Duodenal mucosa (tissue), 2 donors: ENCODE measurements around the gene MVB12B.

ENCODE experiments used
- H3K27ac ChIP-seq: one replicate; pipeline ENCODE4 v1.7.0; 2013; ENCODE audit warnings: low read depth, low read length
- H3K27me3 ChIP-seq, 2 donors: one replicate each; pipeline ENCODE4 v1.7.0; 2013; ENCODE audit warnings: low read length in 2 of 2, control low read depth in 1 of 2; ENCODE audit not compliant: insufficient read depth in 2 of 2, control insufficient read depth in 1 of 2
- H3K36me3 ChIP-seq, 2 donors: one replicate each; pipeline ENCODE4 v1.7.0; 2013; ENCODE audit warnings: low read length in 2 of 2, control low read depth in 1 of 2; ENCODE audit not compliant: insufficient read depth in 2 of 2, control insufficient read depth in 1 of 2
- H3K4me1 ChIP-seq, 2 donors: one replicate each; pipeline ENCODE4 v1.7.0; 2013; ENCODE audit warnings: low read length in 2 of 2, control low read depth in 1 of 2; ENCODE audit not compliant: insufficient read depth in 2 of 2, control insufficient read depth in 1 of 2
- H3K4me3 ChIP-seq, 2 donors: one replicate each; pipeline ENCODE4 v1.7.0; 2013; ENCODE audit warnings: low read length in 2 of 2, low read depth in 1 of 2
- H3K9ac ChIP-seq, 2 donors: one replicate each; pipeline ENCODE4 v1.7.0; 2013; ENCODE audit warnings: low read length in 2 of 2, low read depth in 1 of 2
- H3K9me3 ChIP-seq, 2 donors: one replicate each; pipeline ENCODE4 v1.7.0; 2013; ENCODE audit warnings: low read length in 2 of 2, control low read depth in 1 of 2; ENCODE audit not compliant: control insufficient read depth in 1 of 2

MVB12B gene

DNA sequence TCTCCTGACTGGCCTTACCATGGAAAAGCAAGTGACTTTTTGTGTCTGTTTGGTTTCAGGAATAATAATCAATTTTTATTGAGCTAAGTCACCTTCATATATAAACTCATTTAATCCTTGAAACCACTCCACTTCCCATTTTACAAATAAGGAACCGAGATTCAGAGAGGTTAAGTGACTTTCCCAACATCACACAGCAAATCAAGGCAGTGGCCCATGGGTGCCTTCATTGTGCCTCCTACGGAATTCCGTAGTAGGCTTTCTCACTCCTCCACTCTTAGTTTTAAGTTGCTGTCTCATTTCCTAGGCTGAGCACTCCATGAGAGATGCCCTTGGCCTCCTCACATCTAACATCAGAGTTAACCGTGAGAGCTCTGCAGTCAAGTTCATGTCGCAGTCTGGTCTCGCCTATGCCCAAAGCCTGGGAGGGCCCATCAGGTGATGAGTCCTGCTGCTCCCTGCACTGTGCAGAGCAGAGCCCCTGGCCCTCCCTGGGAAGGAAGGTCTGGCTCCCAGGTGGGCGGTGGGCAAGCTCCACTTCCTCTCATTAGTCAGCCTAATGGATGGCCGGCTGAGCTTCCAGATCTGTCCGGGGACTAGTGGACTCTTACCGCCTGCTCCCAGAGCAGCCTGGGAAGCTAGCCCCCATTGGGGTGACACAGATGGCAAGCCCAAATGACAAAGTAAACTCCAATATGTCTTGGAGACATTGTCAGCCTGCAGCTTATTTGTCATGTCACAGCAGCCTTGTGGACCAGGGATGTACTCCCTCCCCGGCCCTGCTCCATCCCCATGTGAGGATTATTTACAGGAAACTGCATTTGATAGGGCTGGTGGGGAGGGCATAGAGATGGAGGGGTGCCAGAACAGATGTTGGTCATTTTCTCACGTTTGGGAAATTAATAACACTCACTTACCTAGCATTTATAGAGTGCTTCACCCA is 123.4 kb downstream of the MVB12B start:
- no peak overlapping the region for H3K27ac ChIP-seq
- H3K27me3 ChIP-seq, result no peaks in the 10 kb centered on the region
- H3K9me3 ChIP-seq, result no peaks in the 10 kb centered on the region
- no peaks in the 10 kb centered on the region for H3K4me1 ChIP-seq
- peaks cover 0 to 5% of the 10 kb centered on the region in 2 donors for H3K36me3 ChIP-seq
- no peak overlapping the region for H3K9ac ChIP-seq
- H3K4me3 ChIP-seq, result no peak overlapping the region

GRCh38 chr9:126450668-126451205 is 124.1 kb downstream of the MVB12B start:
- Histone ChIP-seq H3K27ac (no peak overlapping the region), H3K4me1 (no peaks in the 10 kb centered on the region), H3K9me3 (no peaks in the 10 kb centered on the region), H3K36me3 (peaks cover 0 to 5% of the 10 kb centered on the region in 2 donors), H3K9ac (no peak overlapping the region), H3K4me3 (no peak overlapping the region), H3K27me3 (no peaks in the 10 kb centered on the region)

DNA sequence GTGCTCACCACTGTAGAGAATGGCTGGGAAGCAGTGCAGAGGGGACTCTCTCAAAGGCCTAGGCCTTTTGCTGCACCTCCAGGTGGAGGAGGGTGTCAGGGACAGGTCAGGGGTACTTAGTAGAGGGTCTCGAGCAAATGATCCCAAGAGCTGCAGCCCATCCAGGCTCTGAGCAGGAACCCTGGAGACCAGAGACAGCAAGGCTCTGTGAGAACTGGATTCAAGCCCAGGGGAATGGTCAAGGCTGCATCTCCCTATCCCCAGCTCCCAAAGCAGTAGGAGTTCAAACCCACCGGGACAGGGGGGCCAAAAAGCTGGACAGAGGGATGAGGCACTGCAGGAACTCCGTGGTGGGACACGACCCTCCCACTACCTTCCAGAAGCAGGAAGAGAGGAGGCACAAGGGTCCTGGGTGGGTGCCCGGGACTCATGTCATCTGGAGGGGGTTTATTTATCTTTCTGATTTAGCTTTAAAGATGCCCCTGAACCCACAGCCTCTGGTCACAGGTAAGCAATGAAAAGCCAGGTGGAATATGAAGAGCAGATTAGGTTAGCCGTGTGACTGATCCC is 124.8 kb downstream of the MVB12B start:
- no peak overlapping the region for H3K9ac ChIP-seq

GRCh38 chr9:126452106-126452505 is 125.5 kb downstream of the MVB12B start:
- H3K27me3 ChIP-seq, result no peaks in the 10 kb centered on the region
- H3K9ac ChIP-seq, result no peak overlapping the region
- H3K36me3 ChIP-seq, result peaks cover 0 to 10% of the 10 kb centered on the region in 2 donors
- H3K9me3 ChIP-seq, result no peaks in the 10 kb centered on the region
- no peak overlapping the region for H3K4me3 ChIP-seq
- H3K27ac ChIP-seq, result no peak overlapping the region
- H3K4me1 ChIP-seq, result no peaks in the 10 kb centered on the region

More for the DNA sequence above, 124.8 kb downstream of the MVB12B start:
- no peaks in the 10 kb centered on the region for H3K9me3 ChIP-seq
- H3K4me3 ChIP-seq, result no peak overlapping the region
- no peaks in the 10 kb centered on the region for H3K4me1 ChIP-seq
- peaks cover 0 to 5% of the 10 kb centered on the region in 2 donors for H3K36me3 ChIP-seq
- no peak overlapping the region for H3K27ac ChIP-seq
- no peaks in the 10 kb centered on the region for H3K27me3 ChIP-seq

DNA sequence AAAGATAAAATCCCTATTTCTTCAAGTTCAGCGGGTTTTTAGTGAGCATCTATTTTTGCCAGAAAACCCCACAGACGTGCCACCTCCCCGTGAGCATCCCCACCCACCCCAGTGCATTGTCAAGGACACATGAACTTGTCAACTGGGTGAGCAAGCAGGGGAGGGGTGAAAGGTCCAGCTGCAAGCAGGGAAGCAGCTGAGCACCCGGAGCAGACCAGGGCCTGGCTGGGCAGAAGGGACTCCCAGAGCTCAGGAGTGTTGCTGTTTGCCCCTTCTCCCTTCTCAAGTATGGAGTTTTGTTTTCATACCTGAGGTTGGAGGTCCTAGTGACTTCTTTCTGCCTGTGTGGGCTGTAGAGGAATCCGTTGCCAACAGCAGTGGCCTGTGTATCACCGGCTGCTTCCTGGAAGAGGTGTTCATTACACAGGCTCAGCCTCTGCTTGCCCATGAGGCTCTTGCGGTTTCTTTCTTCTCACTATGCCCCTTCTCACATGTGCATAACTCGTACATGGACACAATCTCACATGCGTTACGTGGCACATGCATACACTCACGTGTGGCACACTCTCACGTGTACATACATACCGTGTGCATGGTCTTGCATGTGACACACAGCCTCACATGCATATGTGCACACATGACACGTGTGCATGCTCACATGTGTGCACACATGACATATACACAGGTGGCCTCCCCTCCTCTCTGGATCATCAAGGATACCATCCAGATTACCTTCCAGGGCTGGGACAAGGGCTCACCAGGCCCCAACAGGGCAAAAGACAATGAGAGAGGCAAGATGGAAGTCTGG is 126.7 kb downstream of the MVB12B start:
- H3K4me3 ChIP-seq, result no peak overlapping the region
- no peaks in the 10 kb centered on the region for H3K4me1 ChIP-seq
- H3K36me3 ChIP-seq, result peaks cover 0 to 10% of the 10 kb centered on the region in 2 donors
- no peaks in the 10 kb centered on the region for H3K9me3 ChIP-seq
- H3K27me3 ChIP-seq, result no peaks in the 10 kb centered on the region
- no peak overlapping the region for H3K9ac ChIP-seq
- H3K27ac ChIP-seq, result no peak overlapping the region

GRCh38 chr9:126454215-126454614 is 127.6 kb downstream of the MVB12B start:
- peaks cover 0 to 10% of the 10 kb centered on the region in 2 donors for H3K36me3 ChIP-seq
- no peaks in the 10 kb centered on the region for H3K9me3 ChIP-seq
- no peaks in the 10 kb centered on the region for H3K4me1 ChIP-seq
- H3K9ac ChIP-seq, result no peak overlapping the region
- no peak overlapping the region for H3K4me3 ChIP-seq
- no peaks in the 10 kb centered on the region for H3K27me3 ChIP-seq
- no peak overlapping the region for H3K27ac ChIP-seq

DNA sequence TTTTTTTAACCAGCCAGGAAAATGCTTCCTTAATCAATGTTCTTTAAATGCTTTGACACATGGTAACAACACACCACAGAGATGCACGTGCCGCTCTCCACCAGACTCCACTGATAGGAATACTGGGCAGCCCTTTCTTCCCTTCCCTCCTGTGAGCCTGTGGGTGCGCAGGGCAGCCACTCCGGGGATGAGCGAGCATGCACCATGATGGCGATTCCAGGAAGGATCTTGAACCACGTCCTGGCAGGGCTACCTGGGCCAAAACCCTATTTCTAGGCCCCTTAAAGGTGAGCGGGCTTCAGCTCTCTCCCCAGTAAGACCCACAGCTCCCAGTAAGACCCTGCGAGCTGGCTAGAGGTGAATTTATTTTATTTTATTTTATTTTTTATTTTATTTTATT is 128.2 kb downstream of the MVB12B start:
- H3K27me3 ChIP-seq, result no peaks in the 10 kb centered on the region
- H3K9ac ChIP-seq, result no peak overlapping the region
- H3K9me3 ChIP-seq, result no peaks in the 10 kb centered on the region
- H3K4me1 ChIP-seq, result no peaks in the 10 kb centered on the region
- no peak overlapping the region for H3K27ac ChIP-seq
- H3K4me3 ChIP-seq, result no peak overlapping the region
- H3K36me3 ChIP-seq, result peaks cover 0 to 10% of the 10 kb centered on the region in 2 donors

DNA sequence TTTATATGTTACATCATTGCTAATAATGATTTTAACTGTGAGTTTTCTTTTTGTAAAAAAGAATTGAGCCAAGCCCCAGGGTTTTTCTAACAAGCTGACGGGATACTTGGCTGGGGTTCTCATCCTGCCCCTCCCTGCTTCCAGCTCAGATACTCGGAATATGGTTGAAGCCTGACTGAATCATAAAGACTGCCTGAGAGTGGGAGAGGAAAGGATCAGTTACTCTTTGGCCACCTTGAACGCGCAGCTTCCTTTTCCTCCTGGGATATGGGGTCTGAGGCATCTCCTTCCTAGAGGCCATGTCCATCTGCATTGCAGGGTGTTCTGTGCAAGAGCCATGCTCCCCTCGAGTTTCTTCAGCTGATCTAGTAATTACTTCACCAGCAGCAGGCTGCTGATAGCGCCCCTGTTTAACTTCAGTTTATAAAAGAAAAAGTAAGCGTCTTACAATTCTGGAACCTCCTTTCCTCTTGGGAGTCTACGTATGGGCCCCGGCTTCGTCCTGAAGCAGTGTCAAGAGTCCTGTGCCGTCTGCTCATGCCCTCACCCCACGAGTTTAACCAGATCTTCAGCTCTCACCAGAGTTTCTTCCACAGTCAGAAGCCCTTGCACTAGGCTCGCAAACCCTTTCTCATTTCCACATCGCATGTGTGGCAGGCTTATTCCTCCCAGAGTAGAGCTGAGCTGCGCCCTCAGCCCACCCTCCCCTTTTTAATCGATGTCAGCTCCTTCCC is 130.0 kb downstream of the MVB12B start:
- Histone ChIP-seq H3K36me3 (peaks cover 0 to 10% of the 10 kb centered on the region in 2 donors), H3K4me3 (no peak overlapping the region), H3K27ac (no peak overlapping the region), H3K4me1 (no peaks in the 10 kb centered on the region), H3K9ac (no peak overlapping the region), H3K27me3 (no peaks in the 10 kb centered on the region), H3K9me3 (no peaks in the 10 kb centered on the region)

GRCh38 chr9:126457175-126457547 is 130.5 kb downstream of the MVB12B start:
- Histone ChIP-seq H3K36me3 (peaks cover 0 to 10% of the 10 kb centered on the region in 2 donors), H3K27me3 (no peaks in the 10 kb centered on the region), H3K9me3 (no peaks in the 10 kb centered on the region), H3K4me3 (no peak overlapping the region), H3K9ac (no peak overlapping the region), H3K27ac (no peak overlapping the region), H3K4me1 (no peaks in the 10 kb centered on the region)
